RWPE1 (cell line): Measurements from ENCODE around the gene KCNQ2.
"Not testable (repeated sequence)": the region's sequence is repeated elsewhere in the genome, so short reads cannot be mapped to it uniquely, and the experiment has no call there.

Experiments used
- CTCF ChIA-PET: fragments of 350-600 bp; sonication (Branson Sonifier 250); formaldehyde crosslinking; extraction: SDS; loops from one replicate; lab custom pipeline; 2021; lab: Yijun Ruan, JAX
- POLR2A ChIA-PET: fragments of 400-600 bp; formaldehyde crosslinking; extraction: SDS; loops from one replicate; lab custom pipeline; 2020; ENCODE audit warnings: antibody characterized with exemption; ENCODE audit not compliant: low non-redundant PET; lab: Yijun Ruan, JAX
- DNase-seq: peaks from one replicate; pipeline ENCODE4 v3.0.0; 2012; ENCODE audit warnings: low spot score
- H3K27ac ChIP-seq: fragments of 450-650 bp; 2 replicates; pipeline ENCODE4 v1.5.1; 2017
- TF ChIP-seq, protein P1 (sequence below): fragments of 450-650 bp; conservative IDR thresholded peaks from 2 replicates; pipeline ENCODE4 v1.5.1; 2017; ENCODE audit warnings: low read depth, mild to moderate bottlenecking

Gene KCNQ2

DNA sequence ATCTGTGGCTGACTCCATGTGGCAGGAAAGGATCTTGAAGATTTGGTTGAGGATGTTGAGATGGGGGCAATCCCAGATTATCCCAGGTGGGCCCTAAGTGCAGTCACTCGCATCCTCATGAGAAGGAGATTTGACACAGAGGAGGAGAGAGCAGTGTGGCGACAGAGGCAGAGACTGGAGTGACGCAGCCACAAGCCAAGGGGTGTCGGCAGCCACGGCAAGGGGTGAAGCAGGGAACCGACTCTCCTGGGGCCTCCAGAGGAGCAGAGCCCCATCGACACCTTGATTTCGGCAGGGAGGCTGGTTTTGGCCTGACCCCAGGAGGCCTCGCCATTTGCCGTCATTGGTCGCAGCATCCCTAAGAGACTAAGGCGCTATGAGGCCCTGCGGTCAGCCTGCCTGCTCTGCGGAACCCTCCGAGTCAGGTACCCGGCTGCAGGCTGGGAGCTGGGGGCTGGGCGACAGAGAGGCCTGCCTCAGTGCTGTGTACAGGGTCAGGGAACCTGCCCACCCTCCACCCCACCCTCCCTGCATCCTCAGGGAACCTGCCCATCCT is 13.9 kb upstream of the KCNQ2 start:
- POLR2A ChIA-PET, result no interaction called here
- no peak overlapping the region for H3K27ac ChIP-seq
- no peak for DNase-seq
- TF ChIP-seq, protein P1, sequence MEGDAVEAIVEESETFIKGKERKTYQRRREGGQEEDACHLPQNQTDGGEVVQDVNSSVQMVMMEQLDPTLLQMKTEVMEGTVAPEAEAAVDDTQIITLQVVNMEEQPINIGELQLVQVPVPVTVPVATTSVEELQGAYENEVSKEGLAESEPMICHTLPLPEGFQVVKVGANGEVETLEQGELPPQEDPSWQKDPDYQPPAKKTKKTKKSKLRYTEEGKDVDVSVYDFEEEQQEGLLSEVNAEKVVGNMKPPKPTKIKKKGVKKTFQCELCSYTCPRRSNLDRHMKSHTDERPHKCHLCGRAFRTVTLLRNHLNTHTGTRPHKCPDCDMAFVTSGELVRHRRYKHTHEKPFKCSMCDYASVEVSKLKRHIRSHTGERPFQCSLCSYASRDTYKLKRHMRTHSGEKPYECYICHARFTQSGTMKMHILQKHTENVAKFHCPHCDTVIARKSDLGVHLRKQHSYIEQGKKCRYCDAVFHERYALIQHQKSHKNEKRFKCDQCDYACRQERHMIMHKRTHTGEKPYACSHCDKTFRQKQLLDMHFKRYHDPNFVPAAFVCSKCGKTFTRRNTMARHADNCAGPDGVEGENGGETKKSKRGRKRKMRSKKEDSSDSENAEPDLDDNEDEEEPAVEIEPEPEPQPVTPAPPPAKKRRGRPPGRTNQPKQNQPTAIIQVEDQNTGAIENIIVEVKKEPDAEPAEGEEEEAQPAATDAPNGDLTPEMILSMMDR, result no peak
- CTCF ChIA-PET, result no interaction called here

DNA sequence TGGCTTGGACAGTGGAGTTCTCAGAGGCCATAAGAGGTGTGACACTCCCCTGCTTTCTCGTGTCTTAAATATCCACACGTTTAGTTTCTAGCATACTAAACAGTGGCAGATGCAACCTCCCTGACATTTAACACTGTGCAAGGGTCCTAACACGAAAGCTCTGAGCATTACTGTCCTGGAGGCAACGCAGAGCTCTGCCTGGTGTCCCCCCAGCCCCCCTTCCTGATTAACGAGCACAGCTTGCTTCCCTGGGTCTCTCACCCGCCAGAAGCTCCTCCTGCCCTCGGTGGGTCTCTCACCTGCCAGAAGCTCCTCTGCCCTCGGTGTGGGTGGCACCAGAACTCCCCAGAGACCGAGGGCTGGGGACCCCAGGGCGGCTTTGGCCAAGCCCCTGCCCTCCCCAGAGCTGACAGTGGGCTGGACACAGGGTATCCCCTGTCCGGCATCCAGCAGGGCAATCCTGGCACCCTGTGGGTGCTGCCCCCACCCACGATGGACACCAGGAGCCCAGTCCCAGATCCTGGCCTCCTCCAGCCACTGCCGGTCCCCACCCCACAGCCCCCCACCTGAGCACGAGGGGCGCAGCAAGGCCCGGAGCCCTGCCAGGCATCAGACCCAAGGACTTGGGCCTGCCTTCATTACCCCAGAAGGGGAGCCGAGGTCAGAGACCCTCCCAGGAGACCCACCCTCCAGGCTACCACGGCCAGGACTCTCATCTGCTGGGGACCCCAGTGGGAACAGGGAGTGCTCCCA is 12.4 kb upstream of the KCNQ2 start:
- H3K27ac ChIP-seq, result no peak overlapping the region
- POLR2A ChIA-PET, result no interaction called here
- no peak for DNase-seq
- TF ChIP-seq, protein P1, result no peak
- CTCF ChIA-PET, result interaction anchor here (1.0 to 2.2 kb wide), 3 partner anchors 11 to 175 kb away, joined by 3 to 11 read pairs (median 8); no protein-coding TSS in a partner anchor

DNA sequence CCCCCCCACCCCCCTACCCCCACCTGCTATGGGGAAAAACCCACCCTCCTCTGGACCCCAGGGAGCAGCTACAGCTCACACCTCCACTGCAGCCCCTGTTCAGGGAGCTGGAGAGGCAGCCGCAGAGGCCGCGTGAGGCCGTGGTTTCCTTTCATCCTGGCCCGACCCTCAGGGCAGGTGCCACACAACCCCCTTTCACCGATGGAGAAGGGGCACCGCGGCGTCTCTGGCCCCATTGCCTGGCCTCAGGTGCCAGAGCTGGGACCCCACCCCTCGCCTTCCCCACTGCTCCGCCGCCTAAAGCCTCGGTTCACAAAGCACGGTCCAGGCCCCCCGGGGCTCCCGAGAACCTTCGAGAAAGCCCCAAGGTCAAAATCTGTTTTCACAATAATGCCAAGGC is 11.8 kb upstream of the KCNQ2 start:
- ChIA-PET CTCF (interaction anchor here (0.6 to 2.2 kb wide), 6 partner anchors 12 to 185 kb away, joined by 3 to 11 read pairs (median 3); no protein-coding TSS in a partner anchor), POLR2A (interaction anchor here (0.7 kb wide), 1 partner anchor 368 kb away, joined by 3 read pairs; no protein-coding TSS in a partner anchor)
- TF ChIP-seq, protein P1, result no peak
- no peak for DNase-seq
- H3K27ac ChIP-seq, result no peak overlapping the region

DNA sequence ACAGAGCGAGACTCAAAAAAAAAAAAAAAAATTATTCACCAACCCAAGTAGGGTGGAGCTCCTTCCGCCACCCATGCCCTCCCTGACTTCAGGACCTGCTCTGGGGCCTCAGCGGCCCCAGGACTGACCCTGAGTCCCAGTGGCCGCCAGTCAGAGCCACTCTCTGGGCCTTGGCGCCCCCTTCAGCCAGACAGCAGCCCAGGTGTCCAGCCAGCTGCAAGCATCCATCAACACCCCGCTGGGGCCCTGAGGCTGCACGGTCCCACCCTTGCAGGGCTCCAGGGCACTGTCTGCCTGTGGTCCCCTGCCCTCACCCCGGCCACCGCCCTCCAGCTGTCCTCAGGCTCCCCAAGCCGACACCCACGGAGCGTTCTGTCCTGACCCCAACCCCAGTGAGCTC is 11.4 kb upstream of the KCNQ2 start:
- POLR2A ChIA-PET, result interaction anchor here (0.6 to 0.7 kb wide), 2 partner anchors 42 to 367 kb away, joined by 3 to 6 read pairs; no protein-coding TSS in a partner anchor
- no peak for DNase-seq
- CTCF ChIA-PET, result interaction anchor here (0.6 to 2.2 kb wide), 7 partner anchors 12 to 1424 kb away, joined by 3 to 11 read pairs (median 3); no protein-coding TSS in a partner anchor
- TF ChIP-seq, protein P1, result no peak
- no peak overlapping the region for H3K27ac ChIP-seq

DNA sequence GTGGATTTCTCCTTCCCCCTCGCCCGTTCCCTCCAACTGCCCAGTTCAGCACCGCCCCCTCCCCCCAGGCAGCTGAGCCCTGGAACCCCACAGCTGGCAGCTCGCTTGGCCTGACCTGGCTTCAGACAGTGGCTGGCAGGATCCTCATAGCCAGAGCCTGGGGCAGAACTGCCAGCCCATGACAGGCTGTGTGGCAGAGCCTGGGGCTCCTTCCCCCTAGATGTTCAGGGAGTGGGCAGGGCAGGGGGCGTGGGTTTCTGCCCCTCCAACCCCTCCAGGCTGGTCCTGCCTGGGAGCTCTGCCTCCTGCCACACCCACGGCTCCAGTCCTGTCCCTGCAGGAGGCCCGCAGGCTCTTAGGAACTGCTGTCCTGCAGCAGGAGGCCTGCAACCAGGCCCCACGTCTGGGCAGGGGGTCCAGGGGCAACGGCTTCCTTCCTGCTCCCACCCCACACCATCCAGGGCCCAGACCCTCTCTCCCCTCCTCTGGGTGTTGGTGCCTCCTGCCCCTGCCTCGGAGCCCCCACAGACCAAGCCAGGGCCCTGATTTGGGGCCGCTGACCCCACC is 9.6 kb upstream of the KCNQ2 start:
- TF ChIP-seq, protein P1, result no peak
- ChIA-PET CTCF (interaction anchor here (0.5 to 1.4 kb wide), 4 partner anchors 14 to 83 kb away, joined by 3 to 4 read pairs (median 4); no protein-coding TSS in a partner anchor), POLR2A (no interaction called here)
- no peak for DNase-seq
- no peak overlapping the region for H3K27ac ChIP-seq

DNA sequence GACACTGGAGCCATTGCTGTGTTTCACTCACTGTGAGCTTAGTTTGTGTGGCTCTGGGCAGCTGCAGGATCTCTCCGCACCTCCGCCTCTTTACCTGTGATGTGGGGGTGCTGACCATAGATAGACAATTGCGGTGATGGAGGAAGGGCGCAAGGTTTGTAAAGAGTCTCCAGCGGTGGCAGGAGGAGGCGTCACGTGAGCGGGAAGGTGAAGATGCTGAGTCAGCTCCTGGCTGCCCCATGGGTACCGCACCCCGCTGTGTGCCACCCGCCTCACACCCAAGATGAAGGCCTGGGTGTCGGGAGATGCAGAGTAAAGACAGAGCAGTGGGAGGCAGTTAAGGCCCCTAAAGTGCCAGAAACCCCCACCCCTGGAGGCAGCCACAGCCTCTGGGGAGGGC is 9.0 kb upstream of the KCNQ2 start:
- no peak for DNase-seq
- TF ChIP-seq, protein P1, result no peak
- POLR2A ChIA-PET, result interaction anchor here (0.6 kb wide), 1 partner anchor 293 kb away, joined by 3 read pairs; no protein-coding TSS in a partner anchor

DNA sequence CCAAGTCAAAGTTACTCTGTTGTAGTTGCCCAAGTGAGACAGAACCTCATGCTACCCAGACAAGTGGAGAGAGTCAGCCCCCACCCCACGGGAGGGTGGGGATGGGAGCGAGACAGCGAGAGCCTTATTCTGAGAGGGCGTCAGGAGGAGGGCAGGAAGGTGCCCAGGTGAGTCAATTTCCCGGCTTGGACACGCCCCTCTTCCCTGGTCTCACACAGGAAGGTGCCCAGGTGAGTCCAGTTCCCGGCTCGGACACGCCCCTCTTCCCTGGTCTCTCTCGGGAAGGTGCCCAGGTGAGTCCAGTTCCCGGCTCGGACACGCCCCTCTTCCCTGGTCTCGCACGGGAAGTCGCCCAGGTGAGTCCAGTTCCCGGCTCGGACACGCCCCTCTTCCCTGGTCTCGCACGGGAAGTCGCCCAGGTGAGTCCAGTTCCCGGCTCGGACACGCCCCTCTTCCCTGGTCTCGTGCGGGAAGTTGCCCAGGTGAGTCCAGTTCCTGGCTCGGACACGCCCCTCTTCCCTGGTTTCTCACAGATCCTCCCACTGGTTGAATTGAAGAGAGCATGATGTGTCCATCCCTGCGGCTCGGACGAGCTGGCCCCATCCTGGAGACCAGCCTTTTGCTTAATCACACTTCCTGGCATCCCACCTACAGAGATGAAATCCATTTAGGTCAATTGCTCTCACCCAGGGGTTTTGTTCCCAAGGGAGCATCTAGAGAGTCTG is 7.4 kb upstream of the KCNQ2 start:
- DNase-seq, result peak; percentile 74
- POLR2A ChIA-PET, H3K27ac ChIP-seq: not testable (repeated sequence)
- CTCF ChIA-PET, result interaction anchor here (0.6 to 0.7 kb wide), 2 partner anchors 15 to 1124 kb away, joined by 3 read pairs; no protein-coding TSS in a partner anchor

More for the DNA sequence above, 9.0 kb upstream of the KCNQ2 start:
- H3K27ac ChIP-seq, result no peak overlapping the region
- CTCF ChIA-PET, result interaction anchor here (0.6 to 1.4 kb wide), 3 partner anchors 14 to 39 kb away, joined by 3 to 8 read pairs (median 4); no protein-coding TSS in a partner anchor
